Regular cardiac myocyte (primary cell): ENCODE measurements around the gene CCL27. TPM values are rescaled to one million over a fixed set of nuclear protein-coding genes. Genes with fewer than 3 reads are reported as not detected.

Experiments
- total RNA-seq: library from RNA; depleted of rRNA; stranded (reverse); fragments of >200 nt; gene quantifications from 2 replicates; pipeline ENCODE4 v1.2.3, GENCODE V29; 2014

CCL27 gene
- total RNA-seq, result not detected in 2 replicates

GRCh38 chr9:34662526-34663302, at the start of gene CCL27:
Gene CCL27, minus strand, starts transcription at chr9:34662657. Its CDS starts 24 bp downstream, at chr9:34662633.

GRCh38 chr9:34710023-34710422, 47.6 kb upstream of the CCL27 start, which contains the start of gene CCL21:
Gene CCL21, minus strand, starts transcription at chr9:34710136. Its CDS starts 70 bp downstream, at chr9:34710066.

GRCh38 chr9:34690983-34691935, 28.8 kb upstream of the CCL27 start, which contains the start of gene CCL19:
Gene CCL19, minus strand, starts transcription at chr9:34691276. Its CDS starts 137 bp downstream, at chr9:34691139.

GRCh38 chr9:34651876-34652601, 10.4 kb downstream of the CCL27 start, which contains the start of gene IL11RA:
Gene IL11RA, plus strand, starts transcription at chr9:34652185. Its CDS starts 3,033 bp downstream, at chr9:34655218.

GRCh38 chr9:34646211-34647083, 16.0 kb downstream of the CCL27 start, which contains the start of gene GALT:
Gene GALT, plus strand, starts transcription at chr9:34646675. Its CDS starts 30 bp downstream, at chr9:34646705.

GRCh38 chr9:34637356-34638137, 24.9 kb downstream of the CCL27 start, which contains the start of gene SIGMAR1:
Gene SIGMAR1, minus strand, starts transcription at chr9:34637787. Its CDS starts 90 bp downstream, at chr9:34637697.

GRCh38 chr9:34628656-34629490, 33.6 kb downstream of the CCL27 start, which contains the start of gene ARID3C:
Gene ARID3C, minus strand, starts transcription at chr9:34629066. Its CDS starts 1,052 bp downstream, at chr9:34628014.

GRCh38 chr9:34620061-34620994, 42.1 kb downstream of the CCL27 start, which contains the start of gene DCTN3:
Gene DCTN3, minus strand, starts transcription at chr9:34620495. Its CDS starts 31 bp downstream, at chr9:34620464.

Other genes starting within 250 kb of the CCL27 start
- 8.6 and 9.3 TPM in 2 replicates for gene FAM219A, start 204.1 kb downstream of the CCL27 start, total RNA-seq
- gene DNAI1, start 203.9 kb downstream of the CCL27 start, total RNA-seq, result 0.28 TPM in 1 of 2 replicates, not detected in the other
- 0.28 TPM in 1 of 2 replicates, not detected in the other for gene ENHO, start 139.7 kb downstream of the CCL27 start, total RNA-seq
- not detected in 2 replicates for gene CNTFR, start 72.9 kb downstream of the CCL27 start, total RNA-seq
- gene RPP25L, start 50.6 kb downstream of the CCL27 start, total RNA-seq, result 22.8 and 25.7 TPM in 2 replicates
- 79.2 and 166 TPM in 2 replicates for gene DCTN3, start 42.2 kb downstream of the CCL27 start, total RNA-seq
- gene ARID3C, start 33.6 kb downstream of the CCL27 start, total RNA-seq, result under 0.01 and 0.28 TPM in 2 replicates
- 59.2 and 113 TPM in 2 replicates for gene SIGMAR1, start 24.9 kb downstream of the CCL27 start, total RNA-seq
- 17.4 and 29.6 TPM in 2 replicates for gene GALT, start 16.0 kb downstream of the CCL27 start, total RNA-seq
- gene IL11RA, start 10.5 kb downstream of the CCL27 start, total RNA-seq, result 6.5 and 9.9 TPM in 2 replicates
- gene CCL19, start 28.6 kb upstream of the CCL27 start, total RNA-seq, result not detected in 2 replicates
- not detected in 2 replicates for gene CCL21, start 47.5 kb upstream of the CCL27 start, total RNA-seq